GM12872 (cell line): Measurements from ENCODE around the gene ORMDL2.

Experiments used
- TF ChIP-seq, protein P1 (sequence below): IDR thresholded peaks from 3 replicates; pipeline ENCODE4 v1.5.1; 2011; ENCODE audit warnings: low read depth, mild to moderate bottlenecking, low read length, moderate library complexity; ENCODE audit not compliant: insufficient read depth

ORMDL2 gene

DNA sequence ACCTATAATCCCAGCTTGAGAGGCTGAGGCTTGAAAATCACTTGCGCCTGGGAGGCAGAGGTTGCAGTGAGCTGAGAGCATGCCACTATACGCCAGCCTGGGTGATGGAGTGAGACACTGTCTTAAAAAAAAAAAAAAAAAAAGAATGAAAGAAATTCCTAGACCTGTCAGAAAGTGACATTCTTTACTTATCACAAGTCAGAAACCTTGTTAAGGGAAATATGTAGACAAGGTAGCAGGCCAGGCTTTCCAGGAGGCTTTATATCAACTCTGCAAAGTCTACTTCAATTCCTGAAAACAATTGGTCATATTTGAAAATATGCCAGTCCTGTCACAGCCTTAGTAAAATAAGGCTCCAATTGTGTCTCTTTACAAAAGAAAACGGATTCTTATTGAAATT, 44.0 kb downstream of the ORMDL2 start:
- TF ChIP-seq, protein P1, sequence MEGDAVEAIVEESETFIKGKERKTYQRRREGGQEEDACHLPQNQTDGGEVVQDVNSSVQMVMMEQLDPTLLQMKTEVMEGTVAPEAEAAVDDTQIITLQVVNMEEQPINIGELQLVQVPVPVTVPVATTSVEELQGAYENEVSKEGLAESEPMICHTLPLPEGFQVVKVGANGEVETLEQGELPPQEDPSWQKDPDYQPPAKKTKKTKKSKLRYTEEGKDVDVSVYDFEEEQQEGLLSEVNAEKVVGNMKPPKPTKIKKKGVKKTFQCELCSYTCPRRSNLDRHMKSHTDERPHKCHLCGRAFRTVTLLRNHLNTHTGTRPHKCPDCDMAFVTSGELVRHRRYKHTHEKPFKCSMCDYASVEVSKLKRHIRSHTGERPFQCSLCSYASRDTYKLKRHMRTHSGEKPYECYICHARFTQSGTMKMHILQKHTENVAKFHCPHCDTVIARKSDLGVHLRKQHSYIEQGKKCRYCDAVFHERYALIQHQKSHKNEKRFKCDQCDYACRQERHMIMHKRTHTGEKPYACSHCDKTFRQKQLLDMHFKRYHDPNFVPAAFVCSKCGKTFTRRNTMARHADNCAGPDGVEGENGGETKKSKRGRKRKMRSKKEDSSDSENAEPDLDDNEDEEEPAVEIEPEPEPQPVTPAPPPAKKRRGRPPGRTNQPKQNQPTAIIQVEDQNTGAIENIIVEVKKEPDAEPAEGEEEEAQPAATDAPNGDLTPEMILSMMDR = no peak

DNA sequence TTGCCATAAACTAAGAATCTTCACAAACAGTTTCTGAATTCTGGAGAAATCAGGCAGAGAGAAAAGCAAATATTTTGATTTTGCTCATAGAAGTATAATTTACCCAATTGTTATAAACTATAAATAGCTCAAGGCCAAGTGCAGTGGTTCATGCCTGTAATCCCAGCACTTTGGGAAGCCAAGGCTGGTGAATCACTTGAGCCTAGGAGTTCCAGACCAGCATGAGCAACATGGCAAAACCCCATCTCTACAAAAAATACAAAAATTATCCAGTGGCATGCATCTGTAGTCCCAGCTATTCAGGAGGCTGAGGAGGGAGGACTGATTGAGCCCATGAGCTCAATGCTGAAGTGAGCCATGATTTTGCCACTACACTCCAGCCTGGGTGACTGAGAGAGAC, 44.4 kb downstream of the ORMDL2 start:
- TF ChIP-seq, protein P1 = no peak

DNA sequence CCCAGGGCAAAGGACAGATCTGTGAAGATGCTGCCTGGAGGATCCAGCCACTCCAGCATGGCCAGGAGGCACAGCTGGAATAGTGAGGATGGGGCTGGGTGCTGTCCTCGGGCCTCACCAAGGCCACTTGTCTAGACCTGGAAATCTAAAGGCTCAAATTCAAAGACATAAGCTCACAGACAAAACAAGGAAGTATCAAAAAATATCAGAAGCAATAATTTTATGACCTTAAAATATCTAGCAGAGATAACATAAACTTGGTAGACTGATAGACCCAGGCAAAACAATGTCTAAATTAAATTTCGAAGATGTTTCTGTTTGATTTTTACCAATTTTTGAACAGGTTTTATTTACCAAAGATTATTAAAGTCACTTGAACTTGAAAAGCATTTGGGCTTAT, 47.5 kb downstream of the ORMDL2 start:
- TF ChIP-seq, protein P1 = no peak
